Activated CD8-positive, alpha-beta memory T cell treated with anti-CD3 and anti-CD28 coated beads for 24 hours (primary cell): ENCODE results near the gene E4F1.

ENCODE experiments used
- DNase-seq: peaks from one replicate; pipeline ENCODE4 v3.0.0-alpha.2; 2020

E4F1 gene

GRCh38 chr16:2206780-2207433, 16.5 kb upstream of the E4F1 start:
- DNase-seq, result no peak

- no peak for DNase-seq
These were observed 15.5 kb upstream of the E4F1 start for GRCh38 chr16:2207872-2208271.

- no peak for DNase-seq
These were observed 15.1 kb upstream of the E4F1 start for GRCh38 chr16:2208308-2208707.

- no peak for DNase-seq
These were observed 14.6 kb upstream of the E4F1 start for GRCh38 chr16:2208772-2209171.

- peak; percentile 60 for DNase-seq
These were observed 14.0 kb upstream of the E4F1 start for GRCh38 chr16:2209258-2210008.

GRCh38 chr16:2210009-2210332, 13.4 kb upstream of the E4F1 start:
- no peak for DNase-seq

GRCh38 chr16:2210386-2211365, 12.7 kb upstream of the E4F1 start, which contains the start of gene BRICD5:
Gene BRICD5, minus strand, starts transcription at chr16:2210863. Its CDS starts 30 bp downstream, at chr16:2210833.
- DNase-seq, result peak; percentile 67

GRCh38 chr16:2211923-2212347, 11.5 kb upstream of the E4F1 start:
- DNase-seq, result peak; percentile 63

- peak; percentile 64 for DNase-seq
These were observed 10.7 kb upstream of the E4F1 start for GRCh38 chr16:2212362-2213324.

- peak; percentile 61 for DNase-seq
These were observed 9.3 kb upstream of the E4F1 start for GRCh38 chr16:2213817-2214718.

GRCh38 chr16:2214719-2214968, 8.7 kb upstream of the E4F1 start, which contains the start of gene PGP:
Gene PGP, minus strand, starts transcription at chr16:2214840. Its CDS starts 63 bp downstream, at chr16:2214777.
- no peak for DNase-seq

- no peak for DNase-seq
These were observed 7.1 kb upstream of the E4F1 start for GRCh38 chr16:2216330-2216729.

GRCh38 chr16:2223942-2224486, 623 bp downstream of the E4F1 start:
- DNase-seq, result no peak

GRCh38 chr16:2226245-2226793, 2.9 kb downstream of the E4F1 start:
- DNase-seq, result no peak

GRCh38 chr16:2226918-2227317, 3.5 kb downstream of the E4F1 start:
- no peak for DNase-seq

GRCh38 chr16:2228161-2228824, 4.9 kb downstream of the E4F1 start:
- DNase-seq, result no peak

- DNase-seq, result no peak
These were observed 5.7 kb downstream of the E4F1 start for GRCh38 chr16:2229091-2229490.

GRCh38 chr16:2229632-2230250, 6.3 kb downstream of the E4F1 start:
- no peak for DNase-seq

GRCh38 chr16:2230376-2230775, 7.0 kb downstream of the E4F1 start:
- no peak for DNase-seq
